ENCODE measurements around the gene ALDH8A1. TPM values are rescaled to one million over a fixed set of nuclear protein-coding genes. Genes with fewer than 3 reads are reported as not detected.
"Not testable (repeated sequence)": the region's sequence is repeated elsewhere in the genome, so short reads cannot be mapped to it uniquely, and the experiment has no call there.

Gene ALDH8A1
- total RNA-seq, 1 donor from 2014 or later = 1.1 TPM

- intact Hi-C loops (cut with micrococcal nuclease) = no loop called here
- H3K27ac Mint-ChIP-seq = no peak overlapping the region
- DNase-seq (ENCODE audit: low spot score) = no peak
- peaks cover 6% of the 10 kb centered on the region for H3K27me3 Mint-ChIP-seq (ENCODE audit: low read depth)
- no peak overlapping the region for H3K4me3 Mint-ChIP-seq (ENCODE audit: low read depth)
- no peaks in the 10 kb centered on the region for H3K9me3 Mint-ChIP-seq
- no peaks in the 10 kb centered on the region for H3K4me1 Mint-ChIP-seq (ENCODE audit: low read depth)
- no peaks in the 10 kb centered on the region for H3K36me3 Mint-ChIP-seq (ENCODE audit: low read depth)
Observed at GRCh38 chr6:134898575-134898974, 51.3 kb downstream of the ALDH8A1 start.

GRCh38 chr6:134898166-134898565 is 51.7 kb downstream of the ALDH8A1 start:
- H3K27ac Mint-ChIP-seq; intact Hi-C loops (cut with micrococcal nuclease); DNase-seq (ENCODE audit: low spot score); H3K9me3 Mint-ChIP-seq; H3K36me3 Mint-ChIP-seq (ENCODE audit: low read depth); H3K4me3 Mint-ChIP-seq (ENCODE audit: low read depth); H3K4me1 Mint-ChIP-seq (ENCODE audit: low read depth); H3K27me3 Mint-ChIP-seq (ENCODE audit: low read depth): not testable (repeated sequence)

DNA sequence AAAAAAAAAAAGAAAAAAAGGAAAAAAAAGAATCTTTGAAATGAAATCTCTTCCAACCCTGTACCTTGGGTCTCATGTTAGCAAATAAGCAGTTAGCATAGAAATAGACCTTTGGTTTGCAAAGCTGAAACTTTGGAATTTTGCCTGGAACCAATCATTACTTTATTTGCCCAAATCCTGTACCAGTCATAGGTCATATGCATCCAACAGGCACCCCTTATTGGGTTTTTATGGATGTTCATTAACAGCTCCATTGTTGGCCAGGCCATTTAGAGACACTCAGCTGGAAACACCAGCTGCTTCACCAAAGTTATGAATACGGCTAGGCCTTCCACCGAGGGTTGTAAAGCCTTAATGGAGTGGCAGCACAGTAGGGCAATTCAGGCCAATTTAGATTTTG is 53.0 kb downstream of the ALDH8A1 start:
- Mint-ChIP-seq H3K36me3 (ENCODE audit: low read depth) (peaks cover 3% of the 10 kb centered on the region), H3K4me1 (ENCODE audit: low read depth) (no peaks in the 10 kb centered on the region), H3K27ac (no peak overlapping the region), H3K27me3 (ENCODE audit: low read depth) (peaks cover 11% of the 10 kb centered on the region), H3K4me3 (ENCODE audit: low read depth) (no peak overlapping the region), H3K9me3 (peaks cover 6% of the 10 kb centered on the region)
- intact Hi-C loops (cut with micrococcal nuclease) = no loop called here
- DNase-seq (ENCODE audit: low spot score) = no peak

- intact Hi-C loops (cut with micrococcal nuclease) = no loop called here
- Mint-ChIP-seq H3K27me3 (ENCODE audit: low read depth) (peaks cover 13% of the 10 kb centered on the region), H3K27ac (no peak overlapping the region), H3K36me3 (ENCODE audit: low read depth) (peaks cover 3% of the 10 kb centered on the region), H3K4me1 (ENCODE audit: low read depth) (no peaks in the 10 kb centered on the region), H3K4me3 (ENCODE audit: low read depth) (no peak overlapping the region), H3K9me3 (peaks cover 9% of the 10 kb centered on the region)
- no peak for DNase-seq (ENCODE audit: low spot score)
Observed at GRCh38 chr6:134894800-134895199, 55.1 kb downstream of the ALDH8A1 start.

DNA sequence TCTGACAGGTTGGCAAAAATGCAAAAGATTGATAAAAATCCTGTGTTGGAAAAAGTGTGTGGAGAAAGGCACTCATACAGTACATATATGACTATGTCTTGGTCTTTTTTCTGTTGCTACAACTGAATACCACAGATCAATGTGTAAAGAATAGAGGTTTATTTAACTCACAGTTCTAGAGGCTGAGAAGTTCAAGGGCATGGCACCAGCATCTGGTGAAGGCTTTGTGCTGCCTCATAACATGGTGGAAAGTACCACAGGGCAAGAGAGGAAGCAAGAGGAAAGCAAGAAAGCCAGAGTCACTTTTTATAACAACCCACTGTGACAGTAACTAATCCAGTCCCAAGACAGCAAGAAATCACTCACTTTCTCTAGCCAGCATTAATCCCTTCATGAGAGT is 57.5 kb downstream of the ALDH8A1 start:
- Mint-ChIP-seq H3K9me3 (peaks cover 9% of the 10 kb centered on the region), H3K27me3 (ENCODE audit: low read depth) (peaks cover 16% of the 10 kb centered on the region), H3K4me1 (ENCODE audit: low read depth) (no peaks in the 10 kb centered on the region), H3K4me3 (ENCODE audit: low read depth) (no peak overlapping the region), H3K36me3 (ENCODE audit: low read depth) (peaks cover 3% of the 10 kb centered on the region), H3K27ac (no peak overlapping the region)
- no peak for DNase-seq (ENCODE audit: low spot score)
- intact Hi-C loops (cut with micrococcal nuclease) = no loop called here

GRCh38 chr6:134891633-134892032 is 58.3 kb downstream of the ALDH8A1 start:
- H3K27ac Mint-ChIP-seq = no peak overlapping the region
- H3K4me3 Mint-ChIP-seq (ENCODE audit: low read depth) = no peak overlapping the region
- peaks cover 20% of the 10 kb centered on the region for H3K27me3 Mint-ChIP-seq (ENCODE audit: low read depth)
- peaks cover 3% of the 10 kb centered on the region for H3K36me3 Mint-ChIP-seq (ENCODE audit: low read depth)
- no peaks in the 10 kb centered on the region for H3K4me1 Mint-ChIP-seq (ENCODE audit: low read depth)
- H3K9me3 Mint-ChIP-seq = peaks cover 9% of the 10 kb centered on the region
- no peak for DNase-seq (ENCODE audit: low spot score)
- intact Hi-C loops (cut with micrococcal nuclease) = no loop called here

DNA sequence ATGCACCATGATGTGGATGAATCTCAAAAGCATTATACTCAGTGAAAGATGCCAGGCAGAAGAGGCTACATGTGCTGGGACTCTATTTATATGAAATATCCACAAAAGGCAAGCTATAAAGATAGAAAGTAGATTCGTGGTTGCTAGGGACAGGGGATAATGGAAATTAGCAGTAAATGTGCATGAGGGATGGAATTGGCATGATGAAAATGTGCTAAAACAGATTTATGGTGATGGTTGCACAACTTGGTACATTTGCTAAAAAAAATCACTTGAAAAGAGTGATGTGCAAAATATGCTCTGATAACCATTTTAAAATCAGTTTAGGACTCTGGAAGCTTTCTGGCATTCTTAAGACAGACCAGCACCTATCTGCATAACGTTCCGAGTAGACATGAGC is 61.6 kb downstream of the ALDH8A1 start:
- Mint-ChIP-seq H3K4me3 (ENCODE audit: low read depth) (no peak overlapping the region), H3K4me1 (ENCODE audit: low read depth) (no peaks in the 10 kb centered on the region), H3K27ac (no peak overlapping the region), H3K9me3 (peaks cover 9% of the 10 kb centered on the region), H3K27me3 (ENCODE audit: low read depth) (peaks cover 32% of the 10 kb centered on the region), H3K36me3 (ENCODE audit: low read depth) (peaks cover 3% of the 10 kb centered on the region)
- intact Hi-C loops (cut with micrococcal nuclease) = no loop called here
- DNase-seq (ENCODE audit: low spot score) = no peak

DNA sequence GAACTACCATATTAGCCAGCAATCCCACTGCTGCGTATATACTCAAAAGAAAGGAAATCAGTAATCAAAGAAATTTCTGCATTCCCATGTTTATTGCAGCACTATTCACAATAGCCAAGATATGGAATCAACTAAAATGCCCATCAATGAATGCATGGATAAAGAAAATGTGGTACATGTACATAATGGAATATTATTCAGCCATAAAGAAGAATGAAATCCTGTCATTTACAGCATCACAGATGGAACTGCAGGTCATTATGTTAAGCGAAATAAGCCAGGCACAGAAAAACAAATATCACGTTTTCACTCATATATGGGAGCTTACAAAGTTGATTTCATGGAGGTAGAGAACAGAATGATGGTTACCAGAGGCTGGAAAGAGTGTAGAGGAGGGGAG is 65.1 kb downstream of the ALDH8A1 start:
- Mint-ChIP-seq H3K9me3 (no peaks in the 10 kb centered on the region), H3K27ac (no peak overlapping the region), H3K36me3 (ENCODE audit: low read depth) (no peaks in the 10 kb centered on the region), H3K4me3 (ENCODE audit: low read depth) (no peak overlapping the region), H3K27me3 (ENCODE audit: low read depth) (peaks cover 28% of the 10 kb centered on the region), H3K4me1 (ENCODE audit: low read depth) (no peaks in the 10 kb centered on the region)
- intact Hi-C loops (cut with micrococcal nuclease) = loop anchor here (5.0 kb wide), 1 partner anchor 762 kb away; no protein-coding TSS in a partner anchor
- DNase-seq (ENCODE audit: low spot score) = no peak

- intact Hi-C loops (cut with micrococcal nuclease) = loop anchor here (2.0 to 5.0 kb wide), 2 partner anchors 57 to 761 kb away; no protein-coding TSS in a partner anchor
- no peak for DNase-seq (ENCODE audit: low spot score)
- Mint-ChIP-seq H3K4me3 (ENCODE audit: low read depth) (no peak overlapping the region), H3K36me3 (ENCODE audit: low read depth) (no peaks in the 10 kb centered on the region), H3K27me3 (ENCODE audit: low read depth) (peaks cover 28% of the 10 kb centered on the region), H3K27ac (no peak overlapping the region), H3K4me1 (ENCODE audit: low read depth) (no peaks in the 10 kb centered on the region), H3K9me3 (no peaks in the 10 kb centered on the region)
Observed at GRCh38 chr6:134883314-134883713, 66.6 kb downstream of the ALDH8A1 start.

GRCh38 chr6:134882426-134883038 is 67.4 kb downstream of the ALDH8A1 start:
- intact Hi-C loops (cut with micrococcal nuclease) = loop anchor here (1.0 to 5.0 kb wide), 4 partner anchors 58 to 760 kb away; no protein-coding TSS in a partner anchor
- DNase-seq (ENCODE audit: low spot score) = peak; percentile 28

DNA sequence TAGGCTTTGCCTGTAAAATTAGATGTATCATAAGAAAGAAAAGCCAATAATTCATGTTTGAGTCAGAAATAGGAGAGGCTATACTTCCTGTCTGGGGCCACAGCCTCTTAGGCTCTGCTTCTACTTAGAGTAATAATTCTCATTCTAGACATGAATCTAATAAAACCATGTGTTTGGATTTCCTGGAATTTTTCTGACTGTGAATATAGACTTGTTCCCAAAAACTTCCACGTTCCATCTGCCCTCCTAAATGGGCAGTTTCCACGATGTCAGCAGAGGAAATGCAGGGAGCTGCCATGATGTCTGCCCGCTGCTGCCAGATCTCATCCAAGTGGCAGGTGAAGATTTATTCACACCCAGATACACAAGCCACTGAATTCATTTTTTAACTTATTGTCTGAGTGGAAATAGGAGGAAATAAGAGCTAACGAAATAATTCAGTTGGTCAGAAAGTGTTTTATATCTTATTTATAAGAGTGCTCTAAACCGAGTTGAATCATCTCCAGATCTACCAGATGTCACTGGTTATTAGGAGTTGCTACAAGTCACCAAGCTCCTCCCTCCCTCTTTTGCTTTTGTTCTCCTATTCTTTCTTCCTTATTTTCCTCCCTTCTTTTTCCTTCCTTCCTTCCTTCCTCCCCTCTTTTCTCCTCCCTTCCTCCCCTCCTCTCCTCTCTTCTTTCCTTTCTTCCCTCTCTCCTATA is 69.3 kb downstream of the ALDH8A1 start:
- no peak overlapping the region for H3K4me3 Mint-ChIP-seq (ENCODE audit: low read depth)
- intact Hi-C loops (cut with micrococcal nuclease) = loop anchor here (5.0 kb wide), 1 partner anchor 758 kb away; no protein-coding TSS in a partner anchor
- peaks cover 2% of the 10 kb centered on the region for H3K9me3 Mint-ChIP-seq
- H3K4me1 Mint-ChIP-seq (ENCODE audit: low read depth) = no peaks in the 10 kb centered on the region
- no peaks in the 10 kb centered on the region for H3K36me3 Mint-ChIP-seq (ENCODE audit: low read depth)
- DNase-seq (ENCODE audit: low spot score) = no peak
- H3K27me3 Mint-ChIP-seq (ENCODE audit: low read depth) = peaks cover 18% of the 10 kb centered on the region
- no peak overlapping the region for H3K27ac Mint-ChIP-seq

More at GRCh38 chr6:134882426-134883038, 67.4 kb downstream of the ALDH8A1 start:
- Mint-ChIP-seq H3K9me3 (no peaks in the 10 kb centered on the region), H3K4me1 (ENCODE audit: low read depth) (no peaks in the 10 kb centered on the region), H3K4me3 (ENCODE audit: low read depth) (no peak overlapping the region), H3K27ac (no peak overlapping the region), H3K27me3 (ENCODE audit: low read depth) (peaks cover 25% of the 10 kb centered on the region), H3K36me3 (ENCODE audit: low read depth) (no peaks in the 10 kb centered on the region)

DNA sequence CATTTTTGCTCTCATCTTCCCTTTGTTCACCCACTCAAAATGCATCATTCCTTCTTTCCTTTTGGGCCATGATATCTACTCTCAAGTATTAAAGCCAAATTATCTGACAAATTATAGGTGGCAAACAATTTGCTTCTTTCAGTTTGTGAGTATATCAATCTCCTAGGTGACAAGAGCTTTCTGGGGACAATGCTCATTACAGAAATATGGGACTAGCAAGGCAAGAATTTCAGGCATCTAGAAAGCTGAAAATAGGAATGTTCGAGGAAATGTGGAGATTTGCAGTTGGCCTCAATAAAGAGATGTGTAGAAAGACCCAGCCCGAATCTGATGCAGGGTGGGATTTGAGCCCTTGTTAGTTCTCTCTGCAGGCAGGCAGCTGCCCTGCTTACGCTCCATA is 71.8 kb downstream of the ALDH8A1 start:
- Mint-ChIP-seq H3K4me3 (ENCODE audit: low read depth) (no peak overlapping the region), H3K9me3 (peaks cover 9% of the 10 kb centered on the region), H3K27me3 (ENCODE audit: low read depth) (peaks cover 1% of the 10 kb centered on the region), H3K27ac (no peak overlapping the region), H3K4me1 (ENCODE audit: low read depth) (peaks cover 7% of the 10 kb centered on the region), H3K36me3 (ENCODE audit: low read depth) (peaks cover 3% of the 10 kb centered on the region)
- intact Hi-C loops (cut with micrococcal nuclease) = no loop called here
- DNase-seq (ENCODE audit: low spot score) = no peak

- Mint-ChIP-seq H3K4me1 (ENCODE audit: low read depth) (peaks cover 14% of the 10 kb centered on the region), H3K36me3 (ENCODE audit: low read depth) (peaks cover 3% of the 10 kb centered on the region), H3K27ac (no peak overlapping the region), H3K4me3 (ENCODE audit: low read depth) (no peak overlapping the region), H3K27me3 (ENCODE audit: low read depth) (no peaks in the 10 kb centered on the region), H3K9me3 (peaks cover 9% of the 10 kb centered on the region)
- no peak for DNase-seq (ENCODE audit: low spot score)
- intact Hi-C loops (cut with micrococcal nuclease) = no loop called here
Observed at GRCh38 chr6:134875367-134875766, 74.5 kb downstream of the ALDH8A1 start.
